Measurements from ENCODE around the gene RBM33.

Gene RBM33

GRCh38 chr7:155785536-155785935 is 141.1 kb downstream of the RBM33 start:
- no peak overlapping the region for H3K27ac ChIP-seq
- TF ChIP-seq ZFX (IDR thresholded peaks at IDR 0.05) (no peak), CTCF (conservative IDR thresholded peaks at IDR 0.05) (no peak)

- TF ChIP-seq ZFX (IDR thresholded peaks at IDR 0.05), result no peak
- no peak for TF ChIP-seq CTCF (conservative IDR thresholded peaks at IDR 0.05)
- H3K27ac ChIP-seq, result no peak overlapping the region
Observed at GRCh38 chr7:155786491-155786890, 142.0 kb downstream of the RBM33 start.

GRCh38 chr7:155787171-155787851 is 142.8 kb downstream of the RBM33 start:
- no peak overlapping the region for H3K27ac ChIP-seq
- TF ChIP-seq CTCF (conservative IDR thresholded peaks at IDR 0.05) (no peak), ZFX (IDR thresholded peaks at IDR 0.05) (no peak)

GRCh38 chr7:155788616-155789000 is 144.1 kb downstream of the RBM33 start:
- H3K27ac ChIP-seq, result no peak overlapping the region
- no peak for TF ChIP-seq ZFX (IDR thresholded peaks at IDR 0.05)
- TF ChIP-seq CTCF (conservative IDR thresholded peaks at IDR 0.05), result no peak

- no peak for TF ChIP-seq ZFX (IDR thresholded peaks at IDR 0.05)
- TF ChIP-seq CTCF (conservative IDR thresholded peaks at IDR 0.05), result no peak
- H3K27ac ChIP-seq, result no peak overlapping the region
Observed at GRCh38 chr7:155789001-155789725, 144.7 kb downstream of the RBM33 start.

- TF ChIP-seq ZFX (IDR thresholded peaks at IDR 0.05), result no peak
- no peak for TF ChIP-seq CTCF (conservative IDR thresholded peaks at IDR 0.05)
- H3K27ac ChIP-seq, result no peak overlapping the region
Observed at GRCh38 chr7:155790666-155791065, 146.2 kb downstream of the RBM33 start.

- TF ChIP-seq ZFX (IDR thresholded peaks at IDR 0.05) (no peak), CTCF (conservative IDR thresholded peaks at IDR 0.05) (no peak; the same call in 1 of the 2 replicates)
- H3K27ac ChIP-seq, result no peak overlapping the region
Observed at GRCh38 chr7:155791214-155791737, 146.8 kb downstream of the RBM33 start.

All from C4-2B (cell line).